Measurements from ENCODE around the gene ABCD4. TPM values are rescaled to one million over a fixed set of nuclear protein-coding genes. Genes with fewer than 3 reads are reported as not detected.

ABCD4 gene
- total and polyA plus RNA-seq, 2 donors (not counting 3 experiments of a cell fraction or from before 2014, with no cell fraction given): 58.2 to 84.2 TPM

GRCh38 chr14:74257941-74258763, 44.6 kb downstream of the ABCD4 start:
- Histone ChIP-seq H3K79me2 (ENCODE audit: control insufficient read depth, insufficient read depth, low read length) (no peaks in the 10 kb centered on the region), H3K9me1 (replicated peaks; ENCODE audit: control insufficient read depth, extremely low read depth, insufficient read depth, low read length) (no peaks in the 10 kb centered on the region), H2AFZ (ENCODE audit: low read depth, low read length) (peak overlapping the region; percentile 90), H3K4me2 (ENCODE audit: insufficient read depth, low read length) (peak overlapping the region; percentile 87), H3K27ac (ENCODE audit: insufficient read depth, low read depth, low read length) (no peak overlapping the region), H3K36me3 (ENCODE audit: control insufficient read depth in 2 of 2, extremely low read depth in 1 of 2, insufficient read depth in 2 of 2, low read length in 2 of 2) (no peaks in the 10 kb centered on the region), H3K4me1 (ENCODE audit: control insufficient read depth, extremely low read depth, insufficient read depth, low read length) (peaks cover 4% of the 10 kb centered on the region), H3K9me3 (replicated peaks; ENCODE audit: control insufficient read depth, insufficient read depth, low read length) (no peaks in the 10 kb centered on the region), H4K20me1 (replicated peaks; ENCODE audit: control insufficient read depth, extremely low read depth, insufficient read depth, low read length) (no peaks in the 10 kb centered on the region), H3K27me3 (ENCODE audit: control insufficient read depth in 2 of 2, insufficient read depth in 2 of 2, low read length in 2 of 2) (peaks cover 0 to 2% of the 10 kb centered on the region in 2 experiments), H3K4me3 (replicated peaks in 1 of 3; ENCODE audit: insufficient read depth in 1 of 3, low read depth in 1 of 3, low read length in 3 of 3) (peak overlapping the region; percentile 69 to 79 (median 78)), H3K9ac (replicated peaks; ENCODE audit: extremely low read depth, insufficient read depth, low read length) (peak overlapping the region; percentile 36)
- TF ChIP-seq GATA2 (IDR thresholded peaks at IDR 0.05; ENCODE audit: insufficient read depth, insufficient read length, low read depth, low read length) (no peak), POLR2AphosphoS5 (IDR thresholded peaks at IDR 0.05; ENCODE audit: insufficient read depth, low read depth, low read length) (no peak), MYC (IDR thresholded peaks at IDR 0.05; ENCODE audit: low read depth, low read length) (no peak), CTCF (IDR thresholded peaks at IDR 0.05; ENCODE audit: extremely low read depth in 1 of 2, insufficient read depth in 1 of 2, low read depth in 1 of 2, low read length in 2 of 2) (no peak), MAX (IDR thresholded peaks at IDR 0.05; ENCODE audit: insufficient read depth, insufficient read length) (no peak), POLR2A (IDR thresholded peaks at IDR 0.05; ENCODE audit: low read depth, low read length) (no peak), FOS (IDR thresholded peaks at IDR 0.05; ENCODE audit: borderline replicate concordance, insufficient read depth, low read length) (no peak), JUN (IDR thresholded peaks at IDR 0.05; ENCODE audit: borderline replicate concordance, insufficient read depth, insufficient read length, low read depth) (no peak), EZH2 (IDR thresholded peaks at IDR 0.05; ENCODE audit: borderline replicate concordance, low read depth, low read length, severe bottlenecking) (no peak)
- ChIA-PET POLR2A (no interaction called here), CTCF (interaction anchor here (0.6 to 3.5 kb wide), 14 partner anchors 9 to 603 kb away, joined by 3 to 28 read pairs (median 4); no protein-coding TSS in a partner anchor)
- intact Hi-C loops (cut with micrococcal nuclease): loop anchor here (1.0 to 2.0 kb wide), 3 partner anchors 40 to 147 kb away; no protein-coding TSS in a partner anchor
- DNase-seq (ENCODE audit: low read depth, low spot score) (no peak), FAIRE-seq (peak; percentile 8)
- BruUV-seq (replicated peaks): no TSS peak
- dilution Hi-C loops (cut with MboI; ENCODE audit: extremely low pct_ligation_motif_present, low sequenced_read_pairs): no loop called here
